Right atrium auricular region (tissue), 2 donors: ENCODE measurements around the gene TMEM123. TPM values are rescaled to one million over a fixed set of nuclear protein-coding genes. Genes with fewer than 3 reads are reported as not detected.

Experiments
- DNase-seq: peaks from one replicate; pipeline ENCODE4 v3.0.0-alpha.2; 2019; ENCODE audit warnings: low spot score
- H3K27ac ChIP-seq, 2 donors: fragments of 200-600 bp; sonication (generic); 1 replicate in 1 of 2; 2 replicates in 1 of 2; pipeline ENCODE4 v1.5.1; 2016 to 2019
- H3K27me3 ChIP-seq, 2 donors: fragments of 200-600 bp; sonication (generic); one replicate each; pipeline versions ENCODE4 v1.5.1 to v1.6.0; 2017 to 2019
- H3K36me3 ChIP-seq: fragments of 200-600 bp; sonication (generic); one replicate; pipeline ENCODE4 v1.5.1; 2016
- H3K4me1 ChIP-seq, 2 donors: fragments of 200-600 bp; sonication (generic); one replicate each; pipeline versions ENCODE4 v1.5.1 to v1.6.0; 2017 to 2019
- H3K4me3 ChIP-seq, 2 donors: fragments of 200-600 bp; sonication (generic); 1 replicate in 1 of 2; 2 replicates in 1 of 2; pipeline ENCODE4 v1.5.1; 2017 to 2019; ENCODE audit warnings: mild to moderate bottlenecking in 1 of 2, moderate library complexity in 1 of 2
- H3K9me3 ChIP-seq, 2 donors: fragments of 200-600 bp; sonication (generic); one replicate each; pipeline ENCODE4 v1.5.1; 2019
- CTCF ChIP-seq, 2 donors: fragments of 200-600 bp; sonication (generic); IDR thresholded peaks; one replicate each; pipeline ENCODE4 v1.5.1; 2019; ENCODE audit warnings: antibody characterized with exemption in 2 of 2
- total RNA-seq, 2 donors: library from RNA; depleted of rRNA; stranded (reverse); fragments of >200 nt; gene quantifications; one replicate each; pipeline ENCODE4 v1.1.0, GENCODE V29; 2016

TMEM123 gene
- total RNA-seq, 2 donors from 2014 or later, result 72.8 to 80.7 TPM

- Histone ChIP-seq H3K4me3 (no peak overlapping the region), H3K4me1 (peaks cover 0 to 7% of the 10 kb centered on the region in 2 donors), H3K9me3 (no peaks in the 10 kb centered on the region), H3K27ac (no peak overlapping the region), H3K27me3 (no peaks in the 10 kb centered on the region), H3K36me3 (no peaks in the 10 kb centered on the region)
- TF ChIP-seq CTCF (IDR thresholded peaks at IDR 0.05), result no peak
- no peak for DNase-seq
Observed at GRCh38 chr11:102478673-102479299, 26.2 kb upstream of the TMEM123 start.

- TF ChIP-seq CTCF (IDR thresholded peaks at IDR 0.05), result no peak
- Histone ChIP-seq H3K36me3 (no peaks in the 10 kb centered on the region), H3K9me3 (no peaks in the 10 kb centered on the region), H3K27me3 (no peaks in the 10 kb centered on the region), H3K4me1 (peaks cover 0 to 7% of the 10 kb centered on the region in 2 donors), H3K27ac (no peak overlapping the region), H3K4me3 (no peak overlapping the region)
- no peak for DNase-seq
Observed at GRCh38 chr11:102476812-102477211, 24.2 kb upstream of the TMEM123 start.

GRCh38 chr11:102476069-102476468, 23.5 kb upstream of the TMEM123 start:
- no peak for DNase-seq
- no peaks in the 10 kb centered on the region for H3K27me3 ChIP-seq
- no peak overlapping the region for H3K27ac ChIP-seq
- no peak overlapping the region for H3K4me3 ChIP-seq
- H3K9me3 ChIP-seq, result no peaks in the 10 kb centered on the region
- H3K36me3 ChIP-seq, result no peaks in the 10 kb centered on the region
- peaks cover 0 to 7% of the 10 kb centered on the region in 2 donors for H3K4me1 ChIP-seq
- TF ChIP-seq CTCF (IDR thresholded peaks at IDR 0.05), result no peak

- no peak overlapping the region for H3K27ac ChIP-seq
- no peak for DNase-seq
- H3K4me3 ChIP-seq, result no peak overlapping the region
- H3K36me3 ChIP-seq, result no peaks in the 10 kb centered on the region
- H3K4me1 ChIP-seq, result peaks cover 0 to 7% of the 10 kb centered on the region in 2 donors
- no peak for TF ChIP-seq CTCF (IDR thresholded peaks at IDR 0.05)
- H3K27me3 ChIP-seq, result no peaks in the 10 kb centered on the region
- H3K9me3 ChIP-seq, result no peaks in the 10 kb centered on the region
Observed at GRCh38 chr11:102473543-102473942, 21.0 kb upstream of the TMEM123 start.

GRCh38 chr11:102472127-102472526, 19.6 kb upstream of the TMEM123 start:
- no peak for TF ChIP-seq CTCF (IDR thresholded peaks at IDR 0.05)
- H3K9me3 ChIP-seq, result no peaks in the 10 kb centered on the region
- H3K36me3 ChIP-seq, result no peaks in the 10 kb centered on the region
- no peak for DNase-seq
- H3K27me3 ChIP-seq, result no peaks in the 10 kb centered on the region
- no peak overlapping the region for H3K27ac ChIP-seq
- H3K4me3 ChIP-seq, result no peak overlapping the region
- peaks cover 0 to 5% of the 10 kb centered on the region in 2 donors for H3K4me1 ChIP-seq

GRCh38 chr11:102471474-102471873, 18.9 kb upstream of the TMEM123 start:
- Histone ChIP-seq H3K4me1 (no peaks in the 10 kb centered on the region), H3K27ac (no peak overlapping the region), H3K4me3 (no peak overlapping the region), H3K9me3 (no peaks in the 10 kb centered on the region), H3K36me3 (no peaks in the 10 kb centered on the region), H3K27me3 (no peaks in the 10 kb centered on the region)
- DNase-seq, result no peak
- TF ChIP-seq CTCF (IDR thresholded peaks at IDR 0.05), result no peak
